A673 (cell line): Measurements from ENCODE around the gene SNRPB2. TPM values are rescaled to one million over a fixed set of nuclear protein-coding genes. Genes with fewer than 3 reads are reported as not detected.

ENCODE experiments used
- BruUV-seq: library from RNA; stranded (reverse); fragments of 400-500 nt; replicated peaks from 2 replicates; lab custom pipeline; 2021; lab: Mats Ljungman, UMichigan
- CTCF ChIA-PET: fragments of 300-600 bp; sonication (Branson Sonifier 250); formaldehyde crosslinking; loops from one replicate; lab custom pipeline; 2022; ENCODE audit warnings: antibody characterized with exemption; lab: Charles Lee
- POLR2A ChIA-PET: fragments of 300-600 bp; sonication (Branson Sonifier 250); formaldehyde crosslinking; loops from one replicate; lab custom pipeline; 2022; ENCODE audit warnings: antibody characterized with exemption; ENCODE audit not compliant: low non-redundant PET; lab: Charles Lee
- DNase-seq: peaks from one replicate; pipeline ENCODE4 v3.0.0-alpha.2; 2015; ENCODE audit warnings: low spot score
- H3K27ac ChIP-seq: fragments of 200-600 bp; sonication (generic); 2 replicates; pipeline ENCODE4 v1.5.1; 2016; ENCODE audit warnings: mixed run types, low read depth, mild to moderate bottlenecking, mixed read lengths, antibody characterized with exemption, low read length; ENCODE audit not compliant: poor library complexity, severe bottlenecking
- H3K27me3 ChIP-seq: fragments of 200-600 bp; sonication (generic); replicated peaks from 2 replicates; pipeline ENCODE4 v1.6.1; 2017; ENCODE audit warnings: mixed run types, low read depth, mild to moderate bottlenecking, mixed read lengths, antibody characterized with exemption, low read length; ENCODE audit not compliant: insufficient read depth, poor library complexity
- H3K36me3 ChIP-seq: fragments of 200-600 bp; sonication (generic); 2 replicates; pipeline ENCODE4 v1.6.1; 2016; ENCODE audit warnings: mixed run types, mild to moderate bottlenecking, mixed read lengths, antibody characterized with exemption, low read length; ENCODE audit not compliant: insufficient read depth, poor library complexity, severe bottlenecking
- H3K4me1 ChIP-seq: fragments of 200-600 bp; sonication (generic); 2 replicates; pipeline ENCODE4 v1.6.1; 2017; ENCODE audit warnings: mixed run types, mild to moderate bottlenecking, mixed read lengths, antibody characterized with exemption, low read length; ENCODE audit not compliant: insufficient read depth, poor library complexity, severe bottlenecking
- H3K4me3 ChIP-seq: fragments of 200-600 bp; sonication (generic); 2 replicates; pipeline ENCODE4 v1.5.1; 2016; ENCODE audit warnings: low read depth, mixed run types, mild to moderate bottlenecking, mixed read lengths, low read length; ENCODE audit not compliant: poor library complexity, severe bottlenecking
- H3K9me3 ChIP-seq: fragments of 200-600 bp; sonication (generic); 2 replicates; pipeline ENCODE4 v1.6.1; 2016; ENCODE audit warnings: mixed run types, low read depth, mild to moderate bottlenecking, mixed read lengths, antibody characterized with exemption, low read length; ENCODE audit not compliant: poor library complexity, severe bottlenecking
- CTCF ChIP-seq: fragments of 300-800, 200-600 bp; sonication (generic); conservative IDR thresholded peaks from 2 replicates; pipeline ENCODE4 v1.5.1; 2017; ENCODE audit warnings: low read depth, mild to moderate bottlenecking, antibody characterized with exemption, low read length, moderate library complexity, mixed read lengths
- EZH2 ChIP-seq: fragments of 200-600 bp; sonication (generic); IDR thresholded peaks from 2 replicates; pipeline ENCODE4 v1.6.1; 2017; ENCODE audit warnings: borderline replicate concordance, low read depth, mild to moderate bottlenecking, mixed read lengths, antibody characterized with exemption, low read length; ENCODE audit not compliant: poor library complexity, severe bottlenecking
- intact Hi-C: fragments of 100-400 bp; cut with micrococcal nuclease; formaldehyde crosslinking; loops from one replicate; pipeline ENCODE4 v1.10.0; 2022; ENCODE audit not compliant: unreplicated experiment
- total RNA-seq: library from RNA; stranded (reverse); gene quantifications from 2 replicates; pipeline ENCODE4 v1.2.3, GENCODE V29; 2021

The SNRPB2 gene
- total RNA-seq, 1 experiment from 2014 or later: 103 TPM

GRCh38 chr20:16710781-16711180, 19.0 kb upstream of the SNRPB2 start:
- no peak for TF ChIP-seq EZH2
- TF ChIP-seq CTCF: no peak
- Histone ChIP-seq H3K36me3 (no peaks in the 10 kb centered on the region), H3K27me3 (peaks cover 27% of the 10 kb centered on the region), H3K27ac (no peak overlapping the region), H3K4me1 (no peaks in the 10 kb centered on the region), H3K4me3 (no peak overlapping the region), H3K9me3 (no peaks in the 10 kb centered on the region)
- intact Hi-C loops: no loop called here
- BruUV-seq: no TSS peak
- DNase-seq: no peak
- CTCF ChIA-PET: no interaction called here
- POLR2A ChIA-PET: no interaction called here

- CTCF ChIA-PET: no interaction called here
- Histone ChIP-seq H3K4me3 (no peak overlapping the region), H3K27ac (no peak overlapping the region), H3K36me3 (no peaks in the 10 kb centered on the region), H3K4me1 (no peaks in the 10 kb centered on the region), H3K9me3 (no peaks in the 10 kb centered on the region), H3K27me3 (peaks cover 27% of the 10 kb centered on the region)
- DNase-seq: no peak
- intact Hi-C loops: no loop called here
- BruUV-seq: no TSS peak
- POLR2A ChIA-PET: no interaction called here
- no peak for TF ChIP-seq CTCF
These were observed 18.1 kb upstream of the SNRPB2 start for GRCh38 chr20:16711661-16712258.

- peaks cover 28% of the 10 kb centered on the region for H3K27me3 ChIP-seq
- ChIA-PET POLR2A (no interaction called here), CTCF (no interaction called here)
- TF ChIP-seq CTCF (no peak), EZH2 (no peak)
- BruUV-seq: no TSS peak
- no peaks in the 10 kb centered on the region for H3K36me3 ChIP-seq
- no peak overlapping the region for H3K4me3 ChIP-seq
- no peak for DNase-seq
- H3K4me1 ChIP-seq: no peaks in the 10 kb centered on the region
- H3K27ac ChIP-seq: no peak overlapping the region
- intact Hi-C loops: no loop called here
- H3K9me3 ChIP-seq: no peaks in the 10 kb centered on the region
These were observed 17.3 kb upstream of the SNRPB2 start for GRCh38 chr20:16712511-16712947.
